A673 (cell line): ENCODE measurements around the gene CDK15. TPM values are rescaled to one million over a fixed set of nuclear protein-coding genes. Genes with fewer than 3 reads are reported as not detected.
A peak's percentile ranks its signal among the peaks of the same experiment; 100 is the strongest.
"Not testable (repeated sequence)": the region's sequence is repeated elsewhere in the genome, so short reads cannot be mapped to it uniquely, and the experiment has no call there.

Experiments used
- BruUV-seq: library from RNA; stranded (reverse); fragments of 400-500 nt; replicated peaks from 2 replicates; lab custom pipeline; 2021; lab: Mats Ljungman, UMichigan
- CTCF ChIA-PET: fragments of 300-600 bp; sonication (Branson Sonifier 250); formaldehyde crosslinking; loops from one replicate; lab custom pipeline; 2022; ENCODE audit warnings: antibody characterized with exemption; lab: Charles Lee
- POLR2A ChIA-PET: fragments of 300-600 bp; sonication (Branson Sonifier 250); formaldehyde crosslinking; loops from one replicate; lab custom pipeline; 2022; ENCODE audit warnings: antibody characterized with exemption; ENCODE audit not compliant: low non-redundant PET; lab: Charles Lee
- DNase-seq: peaks from one replicate; pipeline ENCODE4 v3.0.0-alpha.2; 2015; ENCODE audit warnings: low spot score
- H3K27ac ChIP-seq: fragments of 200-600 bp; sonication (generic); 2 replicates; pipeline ENCODE4 v1.5.1; 2016; ENCODE audit warnings: mixed run types, low read depth, mild to moderate bottlenecking, mixed read lengths, antibody characterized with exemption, low read length; ENCODE audit not compliant: poor library complexity, severe bottlenecking
- H3K27me3 ChIP-seq: fragments of 200-600 bp; sonication (generic); replicated peaks from 2 replicates; pipeline ENCODE4 v1.6.1; 2017; ENCODE audit warnings: mixed run types, low read depth, mild to moderate bottlenecking, mixed read lengths, antibody characterized with exemption, low read length; ENCODE audit not compliant: insufficient read depth, poor library complexity
- H3K36me3 ChIP-seq: fragments of 200-600 bp; sonication (generic); 2 replicates; pipeline ENCODE4 v1.6.1; 2016; ENCODE audit warnings: mixed run types, mild to moderate bottlenecking, mixed read lengths, antibody characterized with exemption, low read length; ENCODE audit not compliant: insufficient read depth, poor library complexity, severe bottlenecking
- H3K4me1 ChIP-seq: fragments of 200-600 bp; sonication (generic); 2 replicates; pipeline ENCODE4 v1.6.1; 2017; ENCODE audit warnings: mixed run types, mild to moderate bottlenecking, mixed read lengths, antibody characterized with exemption, low read length; ENCODE audit not compliant: insufficient read depth, poor library complexity, severe bottlenecking
- H3K4me3 ChIP-seq: fragments of 200-600 bp; sonication (generic); 2 replicates; pipeline ENCODE4 v1.5.1; 2016; ENCODE audit warnings: low read depth, mixed run types, mild to moderate bottlenecking, mixed read lengths, low read length; ENCODE audit not compliant: poor library complexity, severe bottlenecking
- H3K9me3 ChIP-seq: fragments of 200-600 bp; sonication (generic); 2 replicates; pipeline ENCODE4 v1.6.1; 2016; ENCODE audit warnings: mixed run types, low read depth, mild to moderate bottlenecking, mixed read lengths, antibody characterized with exemption, low read length; ENCODE audit not compliant: poor library complexity, severe bottlenecking
- CTCF ChIP-seq: fragments of 300-800, 200-600 bp; sonication (generic); conservative IDR thresholded peaks from 2 replicates; pipeline ENCODE4 v1.5.1; 2017; ENCODE audit warnings: low read depth, mild to moderate bottlenecking, antibody characterized with exemption, low read length, moderate library complexity, mixed read lengths
- EZH2 ChIP-seq: fragments of 200-600 bp; sonication (generic); IDR thresholded peaks from 2 replicates; pipeline ENCODE4 v1.6.1; 2017; ENCODE audit warnings: borderline replicate concordance, low read depth, mild to moderate bottlenecking, mixed read lengths, antibody characterized with exemption, low read length; ENCODE audit not compliant: poor library complexity, severe bottlenecking
- intact Hi-C: fragments of 100-400 bp; cut with micrococcal nuclease; formaldehyde crosslinking; loops from one replicate; pipeline ENCODE4 v1.10.0; 2022; ENCODE audit not compliant: unreplicated experiment
- total RNA-seq: library from RNA; stranded (reverse); gene quantifications from 2 replicates; pipeline ENCODE4 v1.2.3, GENCODE V29; 2021

Gene CDK15
- total RNA-seq, 1 experiment from 2014 or later, result 0.11 TPM

- CTCF ChIA-PET, result no interaction called here
- Histone ChIP-seq H3K4me3 (no peak overlapping the region), H3K27me3 (no peaks in the 10 kb centered on the region), H3K27ac (no peak overlapping the region), H3K4me1 (peaks cover 11% of the 10 kb centered on the region), H3K9me3 (no peaks in the 10 kb centered on the region), H3K36me3 (no peaks in the 10 kb centered on the region)
- intact Hi-C loops, result loop anchor here (5.0 kb wide), 3 partner anchors 39 to 259 kb away; no protein-coding TSS in a partner anchor
- TF ChIP-seq EZH2, result no peak
- no peak for TF ChIP-seq CTCF
- DNase-seq, result no peak
- BruUV-seq, result no TSS peak
- POLR2A ChIA-PET, result interaction anchor here (0.7 kb wide), 1 partner anchor 393 kb away, joined by 11 read pairs; no protein-coding TSS in a partner anchor
These were observed 8.0 kb upstream of the CDK15 start for GRCh38 chr2:201798252-201798913.

- TF ChIP-seq CTCF, result peak; percentile 55
- BruUV-seq, H3K27me3 ChIP-seq, CTCF ChIA-PET, H3K27ac ChIP-seq, DNase-seq, H3K36me3 ChIP-seq, H3K4me3 ChIP-seq, H3K9me3 ChIP-seq: not testable (repeated sequence)
- intact Hi-C loops, result loop anchor here (5.0 kb wide), 3 partner anchors 38 to 258 kb away; no protein-coding TSS in a partner anchor
- peaks cover 11% of the 10 kb centered on the region for H3K4me1 ChIP-seq
- POLR2A ChIA-PET, result interaction anchor here (0.7 kb wide), 1 partner anchor 393 kb away, joined by 11 read pairs; no protein-coding TSS in a partner anchor
These were observed 7.4 kb upstream of the CDK15 start for GRCh38 chr2:201798914-201799285.

GRCh38 chr2:201807452-201807999 lies 1.2 kb downstream of the CDK15 start:
- Histone ChIP-seq H3K36me3 (no peaks in the 10 kb centered on the region), H3K27ac (no peak overlapping the region), H3K9me3 (no peaks in the 10 kb centered on the region), H3K4me3 (no peak overlapping the region), H3K27me3 (no peaks in the 10 kb centered on the region), H3K4me1 (peaks cover 20% of the 10 kb centered on the region)
- POLR2A ChIA-PET, result no interaction called here
- no TSS peak for BruUV-seq
- peak; percentile 59 for DNase-seq
- intact Hi-C loops, result no loop called here
- CTCF ChIA-PET, result no interaction called here
- TF ChIP-seq EZH2 (no peak), CTCF (no peak)
